Measurements from ENCODE around the gene MRGPRE. TPM values are rescaled to one million over a fixed set of nuclear protein-coding genes. Genes with fewer than 3 reads are reported as not detected.

Gene MRGPRE
- total RNA-seq, 1 donor from 2014 or later, result not detected

- H3K36me3 Mint-ChIP-seq (ENCODE audit: insufficient read depth), result peaks cover 1% of the 10 kb centered on the region
- no peak overlapping the region for H3K27ac Mint-ChIP-seq
- no peak overlapping the region for H3K4me3 Mint-ChIP-seq (ENCODE audit: low read depth)
- H3K27me3 Mint-ChIP-seq, result peaks cover 47% of the 10 kb centered on the region
- no peak for DNase-seq (ENCODE audit: low spot score, unreplicated experiment)
- peaks cover 29% of the 10 kb centered on the region for H3K9me3 Mint-ChIP-seq (ENCODE audit: low read depth)
- TF ChIP-seq CTCF (IDR thresholded peaks at IDR 0.05; ENCODE audit: unreplicated experiment), result no peak
- H3K4me1 Mint-ChIP-seq (ENCODE audit: low read depth), result no peaks in the 10 kb centered on the region
Observed at GRCh38 chr11:3178349-3178748, 53.9 kb downstream of the MRGPRE start.

DNA sequence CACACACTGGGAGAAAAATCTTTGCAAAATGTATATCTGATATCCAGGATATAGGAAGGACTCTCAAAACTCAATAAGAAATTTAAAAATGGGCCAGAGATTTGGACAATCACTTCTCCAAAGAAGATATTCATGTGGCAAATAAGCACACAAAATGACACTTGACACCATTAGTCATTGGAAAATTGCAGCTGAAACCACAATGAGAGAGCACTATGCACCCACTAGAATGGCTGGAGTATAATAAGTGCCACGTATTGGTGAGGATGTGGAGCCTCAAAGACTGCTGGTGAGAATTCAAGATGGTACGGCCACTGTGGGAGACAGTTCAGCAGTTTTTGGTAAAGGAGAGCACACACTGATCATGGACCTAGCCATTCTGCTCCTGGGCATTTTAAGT lies 54.3 kb downstream of the MRGPRE start:
- no peak for TF ChIP-seq CTCF (IDR thresholded peaks at IDR 0.05; ENCODE audit: unreplicated experiment)
- Mint-ChIP-seq H3K4me3 (ENCODE audit: low read depth) (no peak overlapping the region), H3K36me3 (ENCODE audit: insufficient read depth) (peaks cover 1% of the 10 kb centered on the region), H3K27ac (no peak overlapping the region), H3K9me3 (ENCODE audit: low read depth) (peaks cover 29% of the 10 kb centered on the region), H3K27me3 (peaks cover 45% of the 10 kb centered on the region), H3K4me1 (ENCODE audit: low read depth) (no peaks in the 10 kb centered on the region)
- no peak for DNase-seq (ENCODE audit: low spot score, unreplicated experiment)

Other genes with a start within 250 kb of the MRGPRE start
- gene NAP1L4, start 240.1 kb downstream of the MRGPRE start, total RNA-seq, result 184 and 201 TPM in 2 replicates
- gene CARS1, start 175.0 kb downstream of the MRGPRE start, total RNA-seq, result 56.4 and 64.5 TPM in 2 replicates
- 11.9 and 13.3 TPM in 2 replicates for gene OSBPL5, start 67.1 kb downstream of the MRGPRE start, total RNA-seq
- gene MRGPRG, start 13.6 kb downstream of the MRGPRE start, total RNA-seq, result not detected in 2 replicates
- 83.9 and 88.8 TPM in 2 replicates for gene ZNF195, start 146.7 kb upstream of the MRGPRE start, total RNA-seq

Measured in progenitor cell of endocrine pancreas (in vitro differentiated cells).